Motor neuron (in vitro differentiated cells): ENCODE measurements around the gene PRKCB. TPM values are rescaled to one million over a fixed set of nuclear protein-coding genes. Genes with fewer than 3 reads are reported as not detected.

Experiments used
- ATAC-seq, 8 experiments: fragments of 200-7000 bp; cut with Tn5 transposase; replicated peaks in 6 of 8; 2 replicates each; pipeline ENCODE4 v1.8.0; 2021; ENCODE audit warnings: mild to moderate bottlenecking in 8 of 8, moderate library complexity in 8 of 8
- H3K27ac ChIP-seq, 2 donors: fragments of 250-450 bp; sonication (Bioruptor Pico); 2 replicates each; pipeline ENCODE4 v1.9.0; 2021; ENCODE audit warnings: antibody characterized with exemption in 2 of 2, mild to moderate bottlenecking in 2 of 2, moderate library complexity in 1 of 2
- H3K4me1 ChIP-seq, 2 donors: fragments of 250-450 bp; sonication (Bioruptor Pico); replicated peaks in 1 of 2; 2 replicates each; pipeline ENCODE4 v1.6.1; 2021; ENCODE audit warnings: antibody characterized with exemption in 2 of 2, mild to moderate bottlenecking in 2 of 2, moderate library complexity in 1 of 2
- H3K4me3 ChIP-seq, 5 donors: fragments of 250-450 bp; sonication (Bioruptor Pico); 2 replicates each; pipeline ENCODE4 v1.9.0; 2021; ENCODE audit warnings: antibody characterized with exemption in 5 of 5, mild to moderate bottlenecking in 5 of 5, moderate library complexity in 4 of 5
- WGBS, 10 experiments: fragments of 450-650 bp; shearing (Covaris generic); methylation state at CpG; one replicate each; pipeline ENCODE4 v1.0.0; 2022; 5-methylcytosine and 5-hydroxymethylcytosine counted together
- in situ Hi-C, 9 experiments: fragments of 400-800 bp; cut with MboI; loops; one replicate each; pipeline ENCODE4 v1.15.0; 2021; ENCODE audit warnings: low sequenced_read_pairs in 9 of 9, low pct_unique_long_range_greater_than_20kb in 2 of 9; ENCODE audit not compliant: unreplicated experiment in 9 of 9
- total RNA-seq, 8 experiments: library from RNA; unstranded; fragments of 300-600 nt; gene quantifications; 2 replicates each; pipeline versions ENCODE4 v1.2.3 to v1.2.4, GENCODE V29; 2022

The PRKCB gene
- total RNA-seq, 8 experiments from 2014 or later: 0.10 to 21.0 (median 4.8) TPM

GRCh38 chr16:24045641-24046040 is 209.9 kb downstream of the PRKCB start:
- no peak overlapping the region for H3K4me3 ChIP-seq
- in situ Hi-C loops: loop anchor here in 8 of 9 experiments (5.0 to 25.0 kb wide), 7 partner anchors 308 to 858 kb away; partner anchors contain the start of gene SCNN1G (in 1 of the 8)
- no peaks in the 10 kb centered on the region for H3K4me1 ChIP-seq
- ATAC-seq: peak in 7 of 8 experiments; percentile 31 to 99 (median 91)
- no peak overlapping the region for H3K27ac ChIP-seq
- WGBS, 10 experiments: 0 to 20% (median 6%) methylated on average over 1 to 7 of the region's 12 CpGs; no CpG with 5 or more reads in 5 of the 10 experiments

- Histone ChIP-seq H3K4me1 (no peaks in the 10 kb centered on the region), H3K4me3 (no peak overlapping the region), H3K27ac (no peak overlapping the region)
- WGBS, 10 experiments: 33 to 36% methylated on average over 2 to 3 of the region's 4 CpGs; no CpG with 5 or more reads in 8 of the 10 experiments
- in situ Hi-C loops: loop anchor here in 8 of 9 experiments (5.0 to 25.0 kb wide), 7 partner anchors 309 to 859 kb away; partner anchors contain the start of gene SCNN1G (in 1 of the 8)
- ATAC-seq: peak in 4 of 8 experiments; percentile 26 to 73 (median 50)
Observed at GRCh38 chr16:24046442-24046841, 210.7 kb downstream of the PRKCB start.

- H3K27ac ChIP-seq: no peak overlapping the region
- ATAC-seq: no peak
- no peaks in the 10 kb centered on the region for H3K4me1 ChIP-seq
- H3K4me3 ChIP-seq: no peak overlapping the region
- in situ Hi-C loops: loop anchor here in 8 of 9 experiments (5.0 to 25.0 kb wide), 7 partner anchors 312 to 862 kb away; partner anchors contain the start of gene SCNN1G (in 1 of the 8)
- WGBS, 10 experiments: 0 to 100% (median 61%) methylated on average over 1 to 5 of the region's 5 CpGs; no CpG with 5 or more reads in 6 of the 10 experiments
Observed at GRCh38 chr16:24049113-24049512, 213.3 kb downstream of the PRKCB start.

GRCh38 chr16:24051125-24051524 is 215.3 kb downstream of the PRKCB start:
- 0 to 100% (median 55%) methylated on average over 1 to 3 of the region's 5 CpGs; no CpG with 5 or more reads in 2 of the 10 experiments for WGBS, 10 experiments
- Histone ChIP-seq H3K4me3 (no peak overlapping the region), H3K4me1 (peaks cover 0 to 5% of the 10 kb centered on the region in 2 donors), H3K27ac (no peak overlapping the region)
- in situ Hi-C loops: loop anchor here in 1 of 9 experiments (25.0 kb wide), 1 partner anchor 461 kb away; no protein-coding TSS in a partner anchor
- ATAC-seq: no peak

GRCh38 chr16:24052329-24053098 is 216.7 kb downstream of the PRKCB start:
- Histone ChIP-seq H3K27ac (no peak overlapping the region), H3K4me1 (peaks cover 0 to 5% of the 10 kb centered on the region in 2 donors), H3K4me3 (no peak overlapping the region)
- in situ Hi-C loops: loop anchor here in 1 of 9 experiments (25.0 kb wide), 1 partner anchor 460 kb away; no protein-coding TSS in a partner anchor
- ATAC-seq: peak in 4 of 8 experiments; percentile 6 to 84 (median 66)
- 0 to 96% (median 55%) methylated on average over 3 to 8 of the region's 9 CpGs for WGBS, 10 experiments

- in situ Hi-C loops: loop anchor here in 1 of 9 experiments (25.0 kb wide), 1 partner anchor 459 kb away; no protein-coding TSS in a partner anchor
- WGBS, 10 experiments: 0 to 93% (median 82%) methylated on average over 2 to 8 of the region's 8 CpGs
Observed at GRCh38 chr16:24053099-24053946, 217.5 kb downstream of the PRKCB start.

GRCh38 chr16:24054741-24055491 is 219.1 kb downstream of the PRKCB start:
- Histone ChIP-seq H3K4me1 (peaks cover 0 to 5% of the 10 kb centered on the region in 2 donors), H3K4me3 (no peak overlapping the region), H3K27ac (no peak overlapping the region)
- WGBS, 10 experiments: 0 to 79% (median 11%) methylated on average over 2 to 11 of the region's 12 CpGs
- in situ Hi-C loops: loop anchor here in 1 of 9 experiments (25.0 kb wide), 1 partner anchor 457 kb away; no protein-coding TSS in a partner anchor
- peak in 5 of 8 experiments; percentile 64 to 86 (median 80) for ATAC-seq

More at GRCh38 chr16:24053099-24053946, 217.5 kb downstream of the PRKCB start:
- peaks cover 0 to 5% of the 10 kb centered on the region in 2 donors for H3K4me1 ChIP-seq
- H3K27ac ChIP-seq: no peak overlapping the region
- no peak for ATAC-seq
- H3K4me3 ChIP-seq: no peak overlapping the region

GRCh38 chr16:24062270-24062817 is 226.6 kb downstream of the PRKCB start:
- WGBS, 10 experiments: 0 to 79% (median 67%) methylated on average over 1 to 3 of the region's 3 CpGs; no CpG with 5 or more reads in 5 of the 10 experiments
- ATAC-seq: no peak
- in situ Hi-C loops: loop anchor here in 1 of 9 experiments (25.0 kb wide), 1 partner anchor 450 kb away; no protein-coding TSS in a partner anchor
- no peaks in the 10 kb centered on the region for H3K4me1 ChIP-seq
- no peak overlapping the region for H3K27ac ChIP-seq
- no peak overlapping the region for H3K4me3 ChIP-seq

- H3K4me3 ChIP-seq: no peak overlapping the region
- ATAC-seq: no peak
- in situ Hi-C loops: loop anchor here in 1 of 9 experiments (25.0 kb wide), 1 partner anchor 443 kb away; no protein-coding TSS in a partner anchor
- 0 to 100% (median 68%) methylated on average over 1 to 5 of the region's 6 CpGs; no CpG with 5 or more reads in 2 of the 10 experiments for WGBS, 10 experiments
- H3K27ac ChIP-seq: no peak overlapping the region
- H3K4me1 ChIP-seq: no peaks in the 10 kb centered on the region
Observed at GRCh38 chr16:24069036-24069590, 233.3 kb downstream of the PRKCB start.

- Histone ChIP-seq H3K4me3 (no peak overlapping the region), H3K27ac (no peak overlapping the region), H3K4me1 (no peaks in the 10 kb centered on the region)
- WGBS, 10 experiments: 0 to 40% (median 22%) methylated on average over 1 of the region's 1 CpG; no CpG with 5 or more reads in 7 of the 10 experiments
- in situ Hi-C loops: loop anchor here in 1 of 9 experiments (25.0 kb wide), 1 partner anchor 441 kb away; no protein-coding TSS in a partner anchor
- peak in 4 of 8 experiments; percentile 18 to 89 (median 88) for ATAC-seq
Observed at GRCh38 chr16:24070851-24071250, 235.1 kb downstream of the PRKCB start.

GRCh38 chr16:24071666-24072360 is 236.0 kb downstream of the PRKCB start:
- no peak for ATAC-seq
- Histone ChIP-seq H3K4me1 (peaks cover 0 to 4% of the 10 kb centered on the region in 2 donors), H3K27ac (no peak overlapping the region), H3K4me3 (no peak overlapping the region)
- in situ Hi-C loops: loop anchor here in 1 of 9 experiments (25.0 kb wide), 1 partner anchor 440 kb away; no protein-coding TSS in a partner anchor
- 0 to 84% (median 78%) methylated on average over 1 to 6 of the region's 8 CpGs; no CpG with 5 or more reads in 1 of the 10 experiments for WGBS, 10 experiments
